DMS114 treated with DMSO at 0.1 percent for 48 hours (cell line): ENCODE measurements around the gene DDX19B.
"Not testable (repeated sequence)": the region's sequence is repeated elsewhere in the genome, so short reads cannot be mapped to it uniquely, and the experiment has no call there.

Source experiments
- DNase-seq: peaks from one replicate; lab custom pipeline; 2025; ENCODE audit not compliant: unreplicated experiment; lab: John Stamatoyannopoulos, UW

The DDX19B gene

DNA sequence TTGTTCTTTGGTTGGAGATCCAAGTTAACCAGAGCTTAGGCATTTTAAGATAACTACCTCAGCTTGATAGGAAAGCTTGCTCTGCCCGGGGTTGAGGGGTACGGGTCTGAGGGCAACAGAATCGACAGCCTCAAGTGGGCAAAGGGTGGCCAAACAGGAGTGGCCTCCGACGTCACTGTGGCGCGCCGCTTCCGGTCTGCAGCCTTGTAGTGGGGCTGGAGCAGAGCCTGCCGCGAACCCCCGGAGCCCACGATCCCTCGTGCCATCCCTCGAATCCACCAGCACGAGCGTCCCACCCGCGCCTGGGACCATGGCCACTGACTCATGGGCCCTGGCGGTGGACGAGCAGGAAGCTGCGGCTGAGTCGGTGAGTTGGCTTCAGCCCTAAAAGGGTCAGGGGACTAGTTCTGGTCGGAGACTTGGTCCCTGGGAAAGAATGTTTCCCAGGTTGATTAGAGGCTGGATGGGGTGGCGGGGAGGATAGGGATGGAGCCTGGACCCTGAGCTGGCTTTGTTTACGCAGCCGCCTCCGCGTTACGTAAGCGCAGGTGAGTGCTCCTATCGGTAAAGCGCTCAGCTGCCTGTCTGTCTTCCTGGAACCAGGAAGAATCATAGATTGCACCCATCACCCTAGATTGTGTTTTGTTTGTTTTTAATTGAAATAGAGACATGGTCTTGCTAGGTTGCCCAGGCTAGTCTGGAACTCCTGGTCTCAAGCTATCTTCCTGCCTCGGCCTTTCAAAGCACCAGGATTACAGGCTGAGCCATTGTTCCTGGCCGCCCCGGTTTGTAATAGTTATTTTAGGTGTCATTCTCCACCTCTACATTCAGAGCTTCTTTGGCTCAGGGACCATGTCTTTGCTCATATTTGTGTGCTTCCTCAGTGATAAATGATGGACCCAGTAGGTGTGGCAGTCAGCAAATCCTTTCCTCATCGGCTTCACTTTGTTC lies at the start of gene DDX19B:
DDX19B (plus strand) TSS at position 199 of the 951 bp plus-strand sequence; CDS start at position 311, 112 bp downstream.
- peak; percentile 67 for DNase-seq

DNA sequence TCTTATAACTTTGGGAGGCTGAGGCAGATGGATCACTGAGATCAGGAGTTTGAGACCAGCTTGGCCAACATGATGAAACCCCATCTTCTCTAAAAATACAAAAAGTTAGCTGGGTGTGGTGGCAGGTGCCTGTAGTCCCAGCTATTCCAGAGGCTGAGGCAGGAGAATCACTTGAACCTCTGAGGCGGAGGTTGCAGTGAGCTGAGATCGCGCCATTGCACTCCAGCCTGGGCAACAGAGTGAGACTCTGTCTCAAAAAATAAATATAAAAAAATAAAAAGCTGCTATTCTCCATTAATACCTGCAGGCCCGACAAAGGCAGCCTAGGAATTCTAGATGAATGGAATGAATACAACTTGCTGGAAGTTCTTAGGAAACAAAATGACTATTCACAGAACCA lies 49.3 kb upstream of the DDX19B start:
- not testable (repeated sequence) for DNase-seq

DNA sequence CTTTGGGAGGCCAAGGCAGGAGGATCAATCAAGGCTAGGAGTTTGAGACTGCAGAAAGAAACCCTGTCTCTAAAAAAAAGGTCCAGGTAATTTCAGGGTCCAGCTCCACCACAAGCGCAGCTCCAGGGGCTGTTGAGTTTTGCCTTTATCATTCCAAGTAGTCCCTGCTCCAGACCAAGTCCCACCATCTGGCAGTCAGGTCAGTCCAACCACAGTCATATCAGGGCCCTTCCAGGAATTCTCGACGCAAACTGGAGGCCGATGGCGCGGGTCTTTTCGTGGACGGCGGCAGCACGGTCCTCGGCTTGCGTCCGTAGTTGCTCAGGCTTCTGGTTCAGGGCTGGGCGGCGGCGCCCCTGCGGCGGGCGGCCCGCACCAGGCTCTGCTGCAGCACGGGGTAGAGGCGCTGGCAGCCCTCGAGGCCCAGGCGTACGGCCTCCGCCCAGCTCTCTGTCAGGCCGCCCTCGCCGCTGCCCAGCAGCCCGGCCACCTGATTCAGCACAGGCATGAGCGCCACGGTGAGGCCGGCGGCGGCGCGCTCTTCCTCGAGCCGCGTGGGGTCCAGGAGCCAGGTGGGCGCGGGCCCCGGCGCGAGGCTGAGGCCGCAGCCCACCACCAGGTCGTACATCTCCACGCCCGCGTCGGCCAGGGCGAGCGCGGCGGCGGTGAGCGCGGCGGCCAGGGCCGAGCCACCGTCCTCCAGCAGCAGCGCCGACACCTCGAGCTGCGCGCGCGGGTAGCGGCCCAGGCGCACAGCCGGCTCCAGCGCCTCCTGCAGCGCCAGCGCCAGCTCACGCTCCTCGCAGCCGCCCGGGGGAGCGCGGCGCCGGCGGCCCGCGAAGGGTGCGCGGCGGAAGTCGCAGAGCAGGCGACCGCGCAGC lies 48.0 kb upstream of the DDX19B start:
- DNase-seq = no peak

DNA sequence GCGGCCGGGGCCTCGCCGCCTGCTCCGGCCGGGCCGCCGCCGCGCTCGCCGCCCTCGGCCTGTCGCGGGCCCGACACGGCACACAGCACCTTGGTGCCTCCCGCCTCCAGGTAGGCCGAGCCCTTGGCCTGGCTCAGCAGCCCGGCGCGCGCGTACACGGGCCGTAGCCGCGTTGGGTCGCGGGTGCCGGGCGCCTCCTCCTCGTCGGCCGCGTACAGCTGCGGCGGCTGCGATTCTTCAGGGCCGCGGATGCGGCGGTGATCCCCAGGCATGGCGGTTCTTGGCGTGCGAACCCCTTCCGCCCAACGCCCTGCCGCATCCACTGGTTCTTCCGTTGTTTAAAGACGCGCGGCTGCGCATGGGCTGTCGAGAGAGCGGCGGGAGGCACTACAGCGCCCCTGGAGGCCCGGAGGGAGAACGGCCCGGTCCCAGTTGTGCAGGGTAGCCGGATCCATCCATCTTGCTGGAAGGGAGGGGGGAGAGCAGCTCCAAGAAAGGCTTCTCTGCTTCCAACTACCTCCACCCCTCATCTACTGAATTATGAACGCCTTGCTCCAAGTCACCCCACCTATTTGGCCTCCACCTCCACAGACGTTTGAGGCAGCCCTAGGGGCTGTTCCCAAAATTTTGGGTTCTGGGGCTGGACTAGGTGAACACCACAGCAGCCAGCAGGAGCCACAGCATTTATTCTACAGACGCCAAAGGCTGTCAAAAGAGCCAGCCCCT lies 47.2 kb upstream of the DDX19B start, which contains the start of gene EXOSC6:
EXOSC6 (minus strand) TSS at position 312 of the 726 bp plus-strand sequence; CDS start at position 272, 40 bp downstream.
- DNase-seq = peak; percentile 65

DNA sequence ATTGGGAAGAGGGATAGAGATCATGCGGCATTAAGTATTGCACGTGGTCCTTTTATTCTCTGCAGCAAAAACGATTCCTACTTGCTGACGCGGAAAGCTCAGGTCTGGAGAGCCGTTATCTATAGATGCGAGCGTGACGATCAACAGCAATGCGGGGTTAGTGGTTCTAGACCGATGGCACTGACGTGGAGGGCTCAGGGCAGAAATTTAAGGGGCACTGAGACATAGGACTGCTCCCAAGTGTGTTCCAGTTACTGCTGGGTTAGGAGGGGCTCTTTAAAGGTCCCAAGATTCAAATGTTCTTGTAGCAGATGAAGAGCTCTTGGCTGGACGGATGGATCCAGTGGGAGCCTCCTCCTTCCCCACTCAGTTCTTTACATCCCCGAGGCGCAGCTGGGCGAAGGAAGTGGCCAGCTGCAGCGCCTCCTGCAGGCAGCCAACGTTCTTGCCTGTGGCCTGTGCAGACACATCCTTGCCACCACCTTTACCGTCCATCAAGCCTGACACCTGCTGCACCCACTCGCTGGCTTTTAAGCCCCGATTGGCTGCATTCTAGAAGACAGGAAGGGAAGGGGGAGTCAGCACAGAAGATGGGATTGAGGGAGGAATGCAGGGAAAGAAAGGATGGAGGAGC lies 46.5 kb upstream of the DDX19B start:
- DNase-seq = no peak

DNA sequence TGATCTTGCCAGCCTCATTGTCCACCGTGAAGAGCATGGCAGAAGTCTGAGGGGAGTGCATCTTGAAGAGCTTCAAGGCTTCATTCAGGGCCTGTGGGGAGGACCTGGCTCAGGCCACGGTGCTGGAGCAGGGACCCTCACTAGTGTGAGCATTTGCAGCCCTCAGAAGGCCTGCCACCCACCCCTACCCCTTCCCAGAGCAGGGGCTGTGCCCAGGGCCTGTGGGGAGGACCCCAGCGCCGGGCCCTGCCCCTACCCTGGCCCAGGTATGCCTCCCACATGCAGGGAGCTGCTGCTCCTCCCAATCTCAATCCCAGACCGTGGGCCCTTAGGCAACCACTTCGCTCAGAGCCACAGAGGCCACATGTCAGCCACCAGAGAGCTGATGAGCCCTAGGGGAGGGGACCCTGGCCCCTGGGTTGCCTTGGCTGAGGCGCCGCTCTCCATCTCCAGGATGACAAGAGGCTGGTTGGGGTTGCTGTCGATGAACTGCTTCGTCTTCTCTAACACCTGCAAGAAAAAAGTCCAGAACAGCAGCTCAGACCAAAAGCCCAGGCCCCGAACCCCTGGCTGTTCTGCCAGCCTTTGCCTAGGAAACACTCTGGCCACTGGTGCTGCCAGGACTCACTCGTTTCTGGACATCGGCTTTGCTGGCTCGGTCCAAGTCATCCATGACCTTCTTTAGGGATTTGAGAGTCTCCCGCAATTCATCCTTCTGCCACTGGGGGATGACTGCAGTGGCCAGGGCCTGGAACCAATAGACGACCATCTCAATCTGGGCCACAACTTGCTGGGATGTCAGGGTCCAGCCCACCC lies 45.5 kb upstream of the DDX19B start:
- peak; percentile 33 for DNase-seq

DNA sequence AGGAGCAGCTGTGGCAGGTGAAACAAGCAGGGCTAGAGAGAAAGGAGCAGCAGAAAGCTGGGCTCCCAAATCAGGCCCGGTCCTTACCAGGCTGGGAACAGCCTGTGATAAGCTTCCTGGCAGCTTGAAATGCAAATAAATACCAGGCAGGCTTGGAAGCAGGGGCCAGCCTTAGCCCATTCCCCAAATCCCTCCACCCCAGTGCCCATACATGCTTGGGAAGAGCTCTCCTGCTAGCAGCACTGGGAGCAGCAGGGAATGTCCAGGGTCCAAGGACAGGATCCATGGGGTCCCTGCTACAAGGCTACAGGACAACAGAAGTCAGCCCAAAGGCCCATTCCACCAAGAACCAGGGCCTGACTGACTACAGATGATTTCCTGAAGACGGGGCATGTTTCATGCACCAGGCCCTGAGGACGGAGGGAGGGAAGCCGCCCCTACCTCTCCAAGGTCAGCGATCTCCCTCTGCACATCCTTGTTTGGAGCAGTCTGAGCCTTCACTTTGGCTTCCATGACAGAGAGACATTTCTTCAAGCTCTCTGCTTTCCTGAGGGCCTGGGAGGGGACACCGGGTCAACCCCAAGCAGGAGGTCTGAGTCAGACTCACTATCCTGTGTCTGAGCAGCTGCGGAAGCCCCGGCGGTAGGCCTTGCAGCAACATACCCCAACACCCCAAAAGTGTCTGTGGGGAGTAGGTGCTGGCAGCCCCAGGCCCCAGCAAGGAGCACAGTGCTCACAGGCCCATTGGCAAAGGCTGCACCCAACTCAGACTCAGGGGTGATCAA lies 44.6 kb upstream of the DDX19B start:
- DNase-seq = no peak

DNA sequence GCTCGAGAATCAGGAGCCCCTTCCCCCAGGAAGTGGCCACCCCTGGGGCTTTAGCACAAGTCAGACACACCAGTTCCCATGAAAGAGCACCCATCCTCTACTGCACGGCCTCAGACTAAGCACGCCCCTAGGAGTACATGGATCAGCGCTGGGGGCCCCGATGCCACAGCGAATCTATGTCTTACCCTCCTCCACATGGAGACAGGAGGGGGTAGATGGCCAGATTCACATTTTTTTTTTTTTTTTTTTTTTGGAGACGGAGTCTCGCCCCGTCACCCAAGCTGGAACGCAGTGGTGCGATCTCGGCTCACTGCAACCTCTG lies 44.1 kb upstream of the DDX19B start:
- DNase-seq = no peak

DNA sequence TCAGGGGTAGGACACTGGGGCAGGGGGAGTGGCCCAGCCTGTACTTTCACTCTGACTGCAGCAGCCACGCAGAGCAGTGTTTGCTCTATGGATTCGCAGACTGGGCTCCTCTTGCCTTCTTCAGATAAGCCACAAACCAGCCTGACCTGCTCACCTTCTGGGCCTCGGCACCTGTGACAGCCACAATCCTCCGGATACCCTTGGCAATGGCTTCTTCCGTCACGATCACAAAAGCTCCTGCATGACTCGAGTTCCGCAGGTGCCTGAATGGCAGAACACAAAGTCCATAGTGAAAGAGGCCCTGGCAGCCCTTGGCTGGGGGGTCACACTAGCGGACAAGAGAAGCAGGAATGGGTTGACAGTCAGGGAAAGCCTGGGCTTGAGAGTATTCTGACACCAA lies 43.4 kb upstream of the DDX19B start:
- DNase-seq = no peak

DNA sequence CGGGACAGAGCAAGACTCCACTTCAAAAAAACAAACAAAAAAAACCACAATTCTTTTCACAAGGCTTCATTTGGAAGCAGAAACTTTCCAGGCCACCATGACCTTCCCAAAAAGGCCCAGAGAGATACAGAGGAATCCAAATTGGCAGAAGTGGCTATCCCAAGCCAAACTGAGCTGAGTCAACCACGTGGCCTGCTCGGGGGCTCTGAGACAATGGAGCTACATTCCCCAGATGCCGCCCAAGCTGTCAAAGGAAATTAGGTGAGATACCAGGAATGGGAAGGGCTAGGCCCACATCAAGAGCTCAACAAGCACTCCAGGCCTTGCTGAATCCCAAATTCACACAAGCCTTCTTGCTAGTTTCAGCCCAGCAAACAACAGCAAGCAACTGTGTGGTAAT lies 41.6 kb upstream of the DDX19B start:
- DNase-seq = no peak

DNA sequence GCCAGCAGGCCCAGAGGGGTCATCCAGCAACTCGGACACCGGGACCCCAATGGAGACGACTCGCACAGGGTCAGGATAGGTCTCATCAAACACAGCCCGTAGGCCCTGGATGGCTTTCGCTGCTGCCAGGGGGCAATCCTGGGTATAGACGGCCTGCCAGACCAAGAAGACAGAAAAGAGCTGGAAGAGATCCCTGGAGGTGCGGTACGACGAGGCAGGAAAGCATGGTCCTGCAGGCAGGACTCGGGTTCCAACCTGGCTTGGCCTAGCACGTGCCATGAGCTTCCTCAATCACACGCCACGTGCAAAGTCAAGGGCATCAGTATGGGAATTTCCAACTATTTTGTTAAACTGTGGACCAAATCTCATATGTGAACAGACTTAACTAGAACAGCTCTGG lies 40.9 kb upstream of the DDX19B start:
- DNase-seq = no peak

DNA sequence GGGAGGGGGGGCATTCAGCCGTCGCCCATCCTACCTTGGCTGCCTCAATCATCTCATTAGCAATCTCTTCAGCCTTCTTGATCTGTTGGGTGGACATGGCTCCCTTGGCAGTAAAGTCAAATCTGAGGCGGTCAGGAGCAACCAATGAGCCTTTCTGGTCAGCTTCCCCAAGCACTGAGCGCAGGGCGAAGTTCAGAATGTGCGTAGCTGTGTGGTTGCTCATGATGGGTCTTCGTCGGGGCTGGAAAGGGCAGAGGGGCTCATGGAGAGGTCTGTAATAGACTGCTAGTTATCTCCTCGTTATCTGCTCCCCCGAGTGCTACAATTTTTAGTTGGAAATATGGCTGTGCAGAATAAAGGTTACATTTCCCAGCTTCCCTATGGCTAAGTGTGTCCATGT lies 40.0 kb upstream of the DDX19B start:
- no peak for DNase-seq

DNA sequence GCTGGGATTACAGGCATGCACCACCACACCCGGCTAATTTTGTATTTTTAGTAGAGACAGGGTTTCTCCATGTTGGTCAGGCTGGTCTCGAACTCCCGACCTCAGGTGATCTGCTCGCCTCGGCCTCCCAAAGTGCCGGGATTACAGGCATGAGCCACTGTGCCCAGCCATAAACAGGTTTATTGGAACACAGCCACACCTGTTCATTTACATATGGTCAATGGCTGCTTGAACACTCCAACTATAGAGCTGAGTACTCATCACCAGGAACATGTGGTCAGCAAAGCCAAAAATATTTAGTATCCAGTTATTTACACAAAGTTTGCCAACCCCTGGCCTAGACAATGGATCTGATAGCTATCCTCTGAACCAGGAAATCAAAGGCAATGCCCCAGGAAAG lies 39.1 kb upstream of the DDX19B start:
- DNase-seq = not testable (repeated sequence)

DNA sequence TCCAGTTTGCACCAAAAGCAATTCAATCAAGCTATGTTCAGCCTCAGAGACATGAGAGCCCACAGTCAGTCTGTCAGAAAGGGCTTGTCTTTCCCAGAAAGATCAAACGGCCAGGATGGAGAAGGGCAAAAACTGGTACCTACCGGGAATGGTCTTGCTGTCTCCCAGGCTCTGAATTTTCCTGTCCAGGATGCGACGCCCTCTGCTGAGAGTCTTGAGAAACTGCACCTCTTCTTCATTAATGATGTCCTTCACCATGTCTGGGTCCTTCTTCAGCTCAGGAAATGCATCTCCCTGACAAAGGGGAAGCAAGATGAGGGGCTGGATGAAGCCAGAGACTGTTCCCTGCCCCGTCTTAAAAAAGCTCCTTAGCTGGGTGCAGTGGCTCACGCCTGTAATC lies 31.5 kb upstream of the DDX19B start:
- DNase-seq = peak; percentile 65

DNA sequence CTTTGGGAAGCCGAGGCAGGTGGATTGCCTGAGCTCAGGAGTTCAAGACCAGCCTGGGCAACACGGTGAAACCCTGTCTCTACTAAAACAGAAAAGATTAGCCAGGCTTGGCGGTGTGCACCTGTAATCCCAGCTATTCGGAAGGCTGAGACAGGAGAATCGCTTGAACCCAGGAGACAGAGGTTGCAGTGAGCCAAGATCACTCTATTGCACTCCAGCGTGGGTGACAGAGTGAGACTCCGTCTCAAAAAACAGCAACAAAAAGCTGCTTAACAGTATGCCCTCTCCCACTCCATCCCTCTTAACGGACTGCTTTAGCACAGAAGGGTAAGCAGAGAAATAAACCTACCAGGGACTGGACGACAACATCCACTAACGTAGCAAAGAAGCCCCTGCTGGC lies 31.1 kb upstream of the DDX19B start:
- not testable (repeated sequence) for DNase-seq

DNA sequence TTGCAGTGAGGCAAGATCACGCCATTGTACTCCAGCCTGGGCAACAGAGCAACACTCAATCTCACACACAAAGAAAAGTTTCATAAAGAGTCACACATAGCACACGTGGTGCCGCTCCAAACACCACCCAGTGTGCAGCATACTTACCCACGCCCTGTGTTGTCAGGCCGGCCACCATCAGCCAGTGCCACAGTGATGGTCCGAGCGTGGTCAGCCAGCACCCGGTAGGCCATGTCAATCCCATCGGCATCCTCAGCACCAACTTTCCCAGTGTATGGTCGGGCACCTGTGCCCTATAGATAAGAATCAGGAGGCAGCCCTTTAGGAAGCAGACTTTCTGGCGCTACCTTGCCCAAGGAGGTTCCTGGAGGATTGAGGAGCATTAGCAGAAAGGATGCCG lies 29.5 kb upstream of the DDX19B start:
- no peak for DNase-seq

DNA sequence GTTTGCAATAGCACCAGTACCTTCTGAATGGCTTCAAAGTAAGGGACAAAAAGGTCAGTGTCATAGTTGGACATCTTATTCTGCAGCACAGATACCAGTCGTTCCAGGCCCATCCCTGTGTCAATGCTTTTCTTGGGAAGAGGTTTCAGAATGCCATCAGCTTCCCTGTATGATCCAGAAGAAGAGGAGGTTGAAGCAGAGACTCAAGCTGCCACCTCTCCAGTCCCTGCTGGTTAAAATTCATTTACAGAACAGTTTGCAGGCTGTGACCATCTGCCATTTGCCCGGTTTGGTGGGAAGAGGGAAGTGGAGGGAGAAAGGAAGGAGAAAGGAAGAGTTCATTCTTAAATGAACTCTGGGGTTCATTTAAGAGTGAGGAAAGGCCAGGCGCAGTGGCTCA lies 28.8 kb upstream of the DDX19B start:
- DNase-seq = no peak

DNA sequence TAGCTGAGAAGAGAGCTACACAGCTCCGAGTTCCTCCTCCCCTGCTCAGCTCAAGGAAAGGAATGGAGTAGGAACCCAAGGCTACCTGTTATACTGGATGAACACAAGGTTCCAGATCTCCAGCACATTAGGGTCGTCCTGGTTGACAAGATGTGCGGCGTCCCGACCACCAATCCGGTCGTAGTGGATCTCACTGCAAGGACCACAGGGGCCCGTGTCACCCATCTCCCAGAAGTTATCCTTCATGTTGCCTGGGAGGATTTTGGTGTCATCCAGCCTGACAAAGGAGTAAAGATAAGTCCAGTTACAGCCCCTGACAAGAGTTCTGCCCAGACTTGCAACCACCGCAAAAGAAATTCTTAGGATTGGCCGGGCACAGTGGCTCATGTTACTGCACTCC lies 27.3 kb upstream of the DDX19B start:
- DNase-seq = no peak

DNA sequence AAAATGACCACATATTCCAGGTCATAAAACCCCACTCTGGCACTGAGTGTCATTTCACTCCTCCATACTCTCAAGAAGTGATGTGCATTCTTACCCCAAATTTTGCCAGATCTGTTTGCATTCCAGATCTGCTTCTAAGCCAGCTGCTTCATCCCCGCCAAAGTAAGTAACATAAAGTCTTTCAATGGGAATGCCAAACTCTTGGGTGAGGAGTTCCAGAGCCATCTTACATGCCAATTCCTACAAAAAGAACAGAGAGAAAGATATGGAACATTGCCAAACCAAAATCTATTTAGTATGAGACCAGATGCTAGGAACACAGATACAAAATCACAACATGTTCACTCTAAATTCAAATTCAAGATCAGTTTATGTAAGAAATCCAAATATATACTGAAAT lies 22.6 kb upstream of the DDX19B start:
- DNase-seq = no peak
